HCT116 (cell line): ENCODE results near the gene CENPH.

ENCODE experiments used
- EZH2 ChIP-seq: fragments of 200-600 bp; sonication (generic); IDR thresholded peaks from 2 replicates; pipeline ENCODE4 v1.6.1; 2017; ENCODE audit warnings: antibody characterized with exemption, mixed run types
- POLR2A ChIP-seq: IDR thresholded peaks from 2 replicates; pipeline ENCODE4 v1.7.0; 2011; ENCODE audit warnings: borderline replicate concordance; ENCODE audit not compliant: insufficient read depth, insufficient read length; ENCODE audit errors: extremely low read depth
- POLR2AphosphoS5 ChIP-seq: IDR thresholded peaks from 2 replicates; pipeline ENCODE4 v1.6.1; 2011; ENCODE audit warnings: mild to moderate bottlenecking, low read depth, low read length, moderate library complexity
- REST ChIP-seq: IDR thresholded peaks from 2 replicates; pipeline ENCODE4 v1.6.1; 2012; ENCODE audit warnings: low read depth
- SIN3A ChIP-seq: IDR thresholded peaks from 2 replicates; pipeline ENCODE4 v1.6.1; 2012; ENCODE audit warnings: low read depth
- YY1 ChIP-seq: IDR thresholded peaks from 2 replicates; pipeline ENCODE4 v1.6.1; 2011; ENCODE audit warnings: low read length, low read depth, moderate library complexity, mild to moderate bottlenecking; ENCODE audit not compliant: insufficient replicate concordance; ENCODE audit errors: extremely low read depth
- TF ChIP-seq, protein P1 (sequence below), 3 experiments: fragments of 200-600 bp in 1 of 3; sonication (generic) in 1 of 3; IDR thresholded peaks in 2 of 3; conservative IDR thresholded peaks in 1 of 3; 2 replicates each; pipeline ENCODE4 v1.5.1; 2012 to 2017; ENCODE audit warnings: low read depth in 2 of 3, low read length in 2 of 3, antibody characterized with exemption in 1 of 3, borderline replicate concordance in 1 of 3, control low read depth in 1 of 3, mild to moderate bottlenecking in 1 of 3, mixed read lengths in 1 of 3, mixed run types in 1 of 3, moderate library complexity in 1 of 3; ENCODE audit not compliant: insufficient read depth in 1 of 3
- TF ChIP-seq, protein P2 (sequence below): IDR thresholded peaks from 2 replicates; pipeline ENCODE4 v1.6.1; 2012

DNA sequence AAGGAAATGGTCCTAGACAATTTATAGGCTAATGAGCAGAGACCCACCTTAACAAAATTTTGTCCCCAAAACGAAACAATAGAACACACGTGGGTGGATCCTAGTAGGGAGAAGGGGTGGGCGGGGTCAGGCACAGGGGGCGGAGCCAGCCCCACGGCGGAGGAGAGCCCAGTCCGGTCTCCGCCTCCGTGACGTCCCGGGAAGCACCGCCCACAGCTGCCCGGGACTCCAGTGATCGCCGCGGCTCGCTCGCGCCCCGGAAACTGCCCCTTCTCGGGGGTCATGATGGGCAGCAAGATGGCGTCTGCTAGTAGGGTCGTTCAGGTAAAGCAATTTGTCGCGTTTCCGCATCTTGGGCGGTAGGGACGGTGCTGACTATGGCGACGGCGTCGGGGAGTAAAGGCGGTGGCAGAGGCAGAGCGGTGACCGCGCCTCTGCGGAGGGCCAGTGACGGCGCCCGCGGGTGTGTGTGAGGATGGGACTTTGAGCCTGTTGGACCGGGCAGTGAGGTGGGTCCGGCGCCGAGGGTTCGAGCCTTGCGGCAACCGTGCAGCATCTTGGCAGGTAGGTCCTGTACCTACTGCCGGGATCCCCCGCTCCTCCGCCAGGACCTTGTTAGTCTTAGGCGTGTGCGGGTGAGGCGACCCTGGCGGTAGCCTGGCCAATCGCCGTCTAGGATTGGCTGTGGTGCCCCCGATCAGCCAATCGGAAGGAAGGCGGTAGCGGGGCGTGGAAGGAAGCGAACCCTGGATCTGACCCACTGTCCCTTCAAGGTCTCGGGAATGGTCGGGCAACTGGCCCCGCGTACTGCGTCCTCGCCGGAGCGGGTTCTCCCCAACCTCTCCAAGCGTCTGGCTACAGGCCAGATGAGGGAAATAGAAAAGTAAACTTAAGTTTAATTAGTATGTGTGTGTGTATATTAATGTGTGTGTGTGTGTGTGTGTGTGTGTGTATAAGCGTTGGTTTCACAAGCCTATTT is 28.5 kb downstream of the CENPH start:
- TF ChIP-seq, protein P1, sequence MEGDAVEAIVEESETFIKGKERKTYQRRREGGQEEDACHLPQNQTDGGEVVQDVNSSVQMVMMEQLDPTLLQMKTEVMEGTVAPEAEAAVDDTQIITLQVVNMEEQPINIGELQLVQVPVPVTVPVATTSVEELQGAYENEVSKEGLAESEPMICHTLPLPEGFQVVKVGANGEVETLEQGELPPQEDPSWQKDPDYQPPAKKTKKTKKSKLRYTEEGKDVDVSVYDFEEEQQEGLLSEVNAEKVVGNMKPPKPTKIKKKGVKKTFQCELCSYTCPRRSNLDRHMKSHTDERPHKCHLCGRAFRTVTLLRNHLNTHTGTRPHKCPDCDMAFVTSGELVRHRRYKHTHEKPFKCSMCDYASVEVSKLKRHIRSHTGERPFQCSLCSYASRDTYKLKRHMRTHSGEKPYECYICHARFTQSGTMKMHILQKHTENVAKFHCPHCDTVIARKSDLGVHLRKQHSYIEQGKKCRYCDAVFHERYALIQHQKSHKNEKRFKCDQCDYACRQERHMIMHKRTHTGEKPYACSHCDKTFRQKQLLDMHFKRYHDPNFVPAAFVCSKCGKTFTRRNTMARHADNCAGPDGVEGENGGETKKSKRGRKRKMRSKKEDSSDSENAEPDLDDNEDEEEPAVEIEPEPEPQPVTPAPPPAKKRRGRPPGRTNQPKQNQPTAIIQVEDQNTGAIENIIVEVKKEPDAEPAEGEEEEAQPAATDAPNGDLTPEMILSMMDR (IDR thresholded peaks at IDR 0.05 in 2 of 3, conservative IDR thresholded peaks at IDR 0.05 in 1 of 3; ENCODE audit: borderline replicate concordance in 1 of 3, insufficient read depth in 1 of 3, low read depth in 2 of 3, low read length in 2 of 3) = peak in 1 of 3 experiments; percentile 15; a peak in 1 of 6 replicates
- TF ChIP-seq EZH2 (no peak), YY1 (peak; percentile 90), REST (no peak), POLR2AphosphoS5 (peak; percentile 88), POLR2A (peak; percentile 48), SIN3A (peak; percentile 80)
- TF ChIP-seq, protein P2, sequence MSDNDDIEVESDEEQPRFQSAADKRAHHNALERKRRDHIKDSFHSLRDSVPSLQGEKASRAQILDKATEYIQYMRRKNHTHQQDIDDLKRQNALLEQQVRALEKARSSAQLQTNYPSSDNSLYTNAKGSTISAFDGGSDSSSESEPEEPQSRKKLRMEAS = peak; percentile 59
